ENCODE data around the gene DNAJC16. TPM values are rescaled to one million over a fixed set of nuclear protein-coding genes. Genes with fewer than 3 reads are reported as not detected.

DNAJC16 gene
- total RNA-seq, 1 experiment from 2014 or later = 15.1 TPM

- intact Hi-C loops (cut with micrococcal nuclease; ENCODE audit: unreplicated experiment) = no loop called here
- Mint-ChIP-seq H3K27ac (ENCODE audit: unreplicated experiment) (no peak overlapping the region), H3K27me3 (ENCODE audit: insufficient read depth, unreplicated experiment) (no peaks in the 10 kb centered on the region), H3K4me1 (ENCODE audit: low read depth, unreplicated experiment) (no peaks in the 10 kb centered on the region), H3K36me3 (ENCODE audit: insufficient read depth, unreplicated experiment) (no peaks in the 10 kb centered on the region), H3K9me3 (ENCODE audit: unreplicated experiment) (no peaks in the 10 kb centered on the region), H3K4me3 (ENCODE audit: unreplicated experiment) (no peak overlapping the region)
- BruUV-seq (replicated peaks) = no TSS peak
- ChIA-PET POLR2A (interaction anchor here (0.6 kb wide), 1 partner anchor 1932 kb away, joined by 3 read pairs; no protein-coding TSS in a partner anchor), CTCF (no interaction called here)
- DNase-seq = no peak
- Histone ChIP-seq H3K4me3 (ENCODE audit: low read depth, low read length) (no peak overlapping the region), H3K27me3 (replicated peaks; ENCODE audit: control insufficient read depth, insufficient read depth, low read length) (no peaks in the 10 kb centered on the region), H3K9me3 (no peaks in the 10 kb centered on the region), H3K36me3 (ENCODE audit: control insufficient read depth, insufficient read depth, low read length) (no peaks in the 10 kb centered on the region; the same call in 1 of the 2 replicates), H3K4me1 (no peaks in the 10 kb centered on the region)
- TF ChIP-seq CTCF (IDR thresholded peaks at IDR 0.05; ENCODE audit: insufficient read depth in 1 of 2, low read depth in 1 of 2, low read length in 1 of 2, severe bottlenecking in 1 of 2, unreplicated experiment in 1 of 2) = no peak
Measured at GRCh38 chr1:15504436-15504835, 22.2 kb upstream of the DNAJC16 start.

GRCh38 chr1:15506831-15507230 is 19.8 kb upstream of the DNAJC16 start:
- Mint-ChIP-seq H3K9me3 (ENCODE audit: unreplicated experiment) (no peaks in the 10 kb centered on the region), H3K27me3 (ENCODE audit: insufficient read depth, unreplicated experiment) (no peaks in the 10 kb centered on the region), H3K4me3 (ENCODE audit: unreplicated experiment) (no peak overlapping the region), H3K27ac (ENCODE audit: unreplicated experiment) (no peak overlapping the region), H3K4me1 (ENCODE audit: low read depth, unreplicated experiment) (no peaks in the 10 kb centered on the region), H3K36me3 (ENCODE audit: insufficient read depth, unreplicated experiment) (no peaks in the 10 kb centered on the region)
- intact Hi-C loops (cut with micrococcal nuclease; ENCODE audit: unreplicated experiment) = no loop called here
- TF ChIP-seq CTCF (IDR thresholded peaks at IDR 0.05; ENCODE audit: insufficient read depth in 1 of 2, low read depth in 1 of 2, low read length in 1 of 2, severe bottlenecking in 1 of 2, unreplicated experiment in 1 of 2) = no peak
- DNase-seq = no peak
- Histone ChIP-seq H3K27me3 (replicated peaks; ENCODE audit: control insufficient read depth, insufficient read depth, low read length) (no peaks in the 10 kb centered on the region), H3K4me1 (no peaks in the 10 kb centered on the region), H3K4me3 (ENCODE audit: low read depth, low read length) (no peak overlapping the region), H3K36me3 (ENCODE audit: control insufficient read depth, insufficient read depth, low read length) (no peaks in the 10 kb centered on the region; the same call in 1 of the 2 replicates), H3K9me3 (no peaks in the 10 kb centered on the region)
- BruUV-seq (replicated peaks) = no TSS peak
- CTCF ChIA-PET = no interaction called here
- POLR2A ChIA-PET = no interaction called here

- Histone ChIP-seq H3K4me3 (ENCODE audit: low read depth, low read length) (no peak overlapping the region), H3K36me3 (ENCODE audit: control insufficient read depth, insufficient read depth, low read length) (no peaks in the 10 kb centered on the region), H3K9me3 (no peaks in the 10 kb centered on the region), H3K4me1 (no peaks in the 10 kb centered on the region), H3K27me3 (replicated peaks; ENCODE audit: control insufficient read depth, insufficient read depth, low read length) (no peaks in the 10 kb centered on the region)
- no peak for TF ChIP-seq CTCF (IDR thresholded peaks at IDR 0.05; ENCODE audit: insufficient read depth in 1 of 2, low read depth in 1 of 2, low read length in 1 of 2, severe bottlenecking in 1 of 2, unreplicated experiment in 1 of 2)
- intact Hi-C loops (cut with micrococcal nuclease; ENCODE audit: unreplicated experiment) = no loop called here
- POLR2A ChIA-PET = no interaction called here
- BruUV-seq (replicated peaks) = no TSS peak
- no peaks in the 10 kb centered on the region for H3K4me1 Mint-ChIP-seq (ENCODE audit: low read depth, unreplicated experiment)
- CTCF ChIA-PET = no interaction called here
- no peak overlapping the region for H3K27ac Mint-ChIP-seq (ENCODE audit: unreplicated experiment)
- no peaks in the 10 kb centered on the region for H3K9me3 Mint-ChIP-seq (ENCODE audit: unreplicated experiment)
- no peak for DNase-seq
- H3K27me3 Mint-ChIP-seq (ENCODE audit: insufficient read depth, unreplicated experiment) = no peaks in the 10 kb centered on the region
- no peaks in the 10 kb centered on the region for H3K36me3 Mint-ChIP-seq (ENCODE audit: insufficient read depth, unreplicated experiment)
- H3K4me3 Mint-ChIP-seq (ENCODE audit: unreplicated experiment) = no peak overlapping the region
Measured at GRCh38 chr1:15507278-15507677, 19.4 kb upstream of the DNAJC16 start.

Data from Caco-2 (cell line).